K562 (cell line): ENCODE data around the gene EPHA10. TPM values are rescaled to one million over a fixed set of nuclear protein-coding genes. Genes with fewer than 3 reads are reported as not detected.

Experiments
- ATAC-seq: fragments of 200-7000 bp; cut with Tn5 transposase; 3 replicates; pipeline ENCODE4 v1.9.1; 2020; ENCODE audit warnings: moderate library complexity
- BruUV-seq: library from RNA; stranded (reverse); fragments of 400-500 nt; replicated peaks from 2 replicates; lab custom pipeline; 2021; lab: Mats Ljungman, UMichigan
- CTCF ChIA-PET: fragments of 300-600 bp; formaldehyde crosslinking; extraction: SDS; loops from one replicate; lab custom pipeline; 2021; ENCODE audit warnings: low intra/inter-chr PET ratio; lab: Yijun Ruan, JAX
- POLR2A ChIA-PET: fragments of 300-600, 350-650 bp; sonication (Branson Sonifier 250); formaldehyde crosslinking; extraction: SDS; loops from one replicate; lab custom pipeline; 2021; ENCODE audit warnings: antibody characterized with exemption, inconsistent platforms; lab: Yijun Ruan, JAX
- DNase-seq, 4 experiments: peaks; one replicate each; pipeline versions ENCODE4 v3.0.0 to v3.0.0-alpha.2; 2011 to 2018; ENCODE audit warnings: low spot score in 3 of 4, mixed read lengths in 3 of 4; ENCODE audit errors: extremely low read depth in 1 of 4
- FAIRE-seq: peaks from 2 replicates; lab custom pipeline; 2011; peaks lifted over from hg19 to GRCh38; lab: Jason Lieb, UNC
- H2AFZ ChIP-seq: 2 replicates; pipeline ENCODE4 v1.6.0; 2011; ENCODE audit warnings: low read depth, low read length, control low read depth, inconsistent platforms
- H3K27ac ChIP-seq: fragments of 200-600 bp; 3 replicates; pipeline ENCODE4 v1.8.0; 2011; ENCODE audit warnings: low read depth, mild to moderate bottlenecking, control low read depth, inconsistent platforms, low read length, moderate library complexity, mixed read lengths; ENCODE audit errors: extremely low read depth
- H3K27me3 ChIP-seq, 2 experiments: fragments of 300-600 bp in 1 of 2; 2 replicates in 1 of 2; 3 replicates in 1 of 2; pipeline versions ENCODE4 v1.6.0 to v1.8.0; 2011; ENCODE audit warnings: inconsistent platforms in 2 of 2, low read length in 2 of 2, mild to moderate bottlenecking in 1 of 2, mixed read lengths in 1 of 2, moderate library complexity in 1 of 2; ENCODE audit not compliant: control insufficient read depth in 2 of 2, insufficient read depth in 2 of 2
- H3K36me3 ChIP-seq: fragments of 300-600 bp; 3 replicates; pipeline ENCODE4 v1.8.0; 2011; ENCODE audit warnings: mild to moderate bottlenecking, low read length, inconsistent platforms; ENCODE audit not compliant: control insufficient read depth, insufficient read depth
- H3K4me1 ChIP-seq, 2 experiments: fragments of 200-600 bp in 1 of 2; replicated peaks in 1 of 2; 2 replicates in 1 of 2; 3 replicates in 1 of 2; pipeline versions ENCODE4 v1.5.1 to v1.8.0; 2011; ENCODE audit warnings: inconsistent platforms in 2 of 2, low read length in 2 of 2, mild to moderate bottlenecking in 1 of 2, mixed read lengths in 1 of 2, moderate library complexity in 1 of 2; ENCODE audit not compliant: control insufficient read depth in 2 of 2, insufficient read depth in 2 of 2
- H3K4me2 ChIP-seq: 2 replicates; pipeline ENCODE4 v1.6.1; 2011; ENCODE audit warnings: low read length, control low read depth, inconsistent platforms, mixed read lengths; ENCODE audit not compliant: insufficient read depth
- H3K4me3 ChIP-seq: fragments of 200-600 bp; sonication (generic), shearing (Covaris generic); 2 replicates; pipeline ENCODE4 v1.5.1; 2016; ENCODE audit warnings: control low read depth, inconsistent platforms
- H3K79me2 ChIP-seq: fragments of 200-600 bp; 3 replicates; pipeline ENCODE4 v1.8.0; 2011; ENCODE audit warnings: low read length, inconsistent platforms; ENCODE audit not compliant: control insufficient read depth, insufficient read depth
- H3K9ac ChIP-seq, 2 experiments: 2 replicates each; pipeline versions ENCODE4 v1.6.0 to v1.6.1; 2011; ENCODE audit warnings: low read depth in 2 of 2, low read length in 2 of 2, control low read depth in 1 of 2, inconsistent platforms in 1 of 2, mild to moderate bottlenecking in 1 of 2, mixed read lengths in 1 of 2; ENCODE audit not compliant: insufficient read depth in 1 of 2
- H3K9me1 ChIP-seq: one replicate; pipeline ENCODE4 v1.6.0; 2011; ENCODE audit warnings: inconsistent platforms, mild to moderate bottlenecking, low read length, moderate library complexity; ENCODE audit not compliant: control insufficient read depth, insufficient read depth
- H3K9me3 ChIP-seq: replicated peaks from 2 replicates; pipeline ENCODE4 v1.5.1; 2011; ENCODE audit warnings: low read depth, low read length, inconsistent platforms; ENCODE audit not compliant: control insufficient read depth, insufficient read depth
- H4K20me1 ChIP-seq: replicated peaks from 2 replicates; pipeline ENCODE4 v1.6.1; 2011; ENCODE audit warnings: low read length, inconsistent platforms, mixed read lengths; ENCODE audit not compliant: control insufficient read depth, insufficient read depth
- CREM ChIP-seq: IDR thresholded peaks from 2 replicates; pipeline ENCODE4 v1.6.1; 2014; ENCODE audit warnings: antibody characterized with exemption, low read depth
- CTCFL ChIP-seq: IDR thresholded peaks from 2 replicates; pipeline ENCODE4 v1.6.1; 2011; ENCODE audit warnings: borderline replicate concordance, low read depth, mild to moderate bottlenecking, moderate library complexity, low read length; ENCODE audit not compliant: insufficient read depth, poor library complexity, severe bottlenecking
- HDAC1 ChIP-seq, 2 experiments: fragments of 450-650 bp; IDR thresholded peaks; 2 replicates each; pipeline ENCODE4 v1.6.1; 2016 to 2017; ENCODE audit warnings: inconsistent platforms in 1 of 2, mild to moderate bottlenecking in 1 of 2, moderate library complexity in 1 of 2
- HNRNPL ChIP-seq: fragments of 200-400 bp; formaldehyde crosslinking; IDR thresholded peaks from 2 replicates; pipeline ENCODE4 v1.6.1; 2017; ENCODE audit warnings: low read depth, mild to moderate bottlenecking, low read length
- whole genome bisulfite sequencing: fragments of 100-300 bp; shearing (Covaris generic); methylation state at CpG from one replicate; pipeline ENCODE4 v1.1.6; 2016; ENCODE audit warnings: low coverage, mixed read lengths; ENCODE audit not compliant: insufficient coverage; ENCODE audit errors: missing lambda C conversion rate; 5-methylcytosine and 5-hydroxymethylcytosine counted together
- in situ Hi-C: fragments of 300-500 bp; cut with MboI; formaldehyde crosslinking; loops from 4 replicates; pipeline ENCODE4 v1.15.0; 2018; ENCODE audit warnings: inconsistent platforms, mixed read lengths
- intact Hi-C: fragments of 100-400 bp; cut with micrococcal nuclease; formaldehyde crosslinking; loops from 2 replicates; pipeline ENCODE4 v1.14.2; 2022
- polyA plus RNA-seq, 8 experiments: library from polyadenylated mRNA; depleted of rRNA in 4 of 8; stranded (reverse) in 5 of 8; unstranded in 3 of 8; fragments of >200 nt; fragmentation: Nextera tagmentation in 2 of 8; fragmentation: Illumina TruSeq in 1 of 8; extraction: Ambion mirVana in 2 of 8; extraction: Trizol in 1 of 8; gene quantifications; 2 replicates each; pipeline versions ENCODE4 v1.2.1 to v1.2.3, GENCODE V29; 2011 to 2014; ENCODE audit warnings: inconsistent platforms in 1 of 8, missing spikeins in 1 of 8
- total RNA-seq, 7 experiments: library from RNA; depleted of rRNA in 6 of 7; stranded (reverse); fragments of >200 nt in 6 of 7; fragmentation: Illumina TruSeq in 2 of 7; extraction: Trizol in 2 of 7; gene quantifications; 2 replicates each; pipeline versions ENCODE4 v1.2.1 to v1.2.3, GENCODE V29; 2011 to 2021; ENCODE audit warnings: low replicate concordance in 1 of 7

The EPHA10 gene
- total and polyA plus RNA-seq, 9 of the 15 experiments (the other 6 are each of a cell fraction or from before 2014, with no cell fraction given) = 0.03 TPM; not detected in 8

DNA sequence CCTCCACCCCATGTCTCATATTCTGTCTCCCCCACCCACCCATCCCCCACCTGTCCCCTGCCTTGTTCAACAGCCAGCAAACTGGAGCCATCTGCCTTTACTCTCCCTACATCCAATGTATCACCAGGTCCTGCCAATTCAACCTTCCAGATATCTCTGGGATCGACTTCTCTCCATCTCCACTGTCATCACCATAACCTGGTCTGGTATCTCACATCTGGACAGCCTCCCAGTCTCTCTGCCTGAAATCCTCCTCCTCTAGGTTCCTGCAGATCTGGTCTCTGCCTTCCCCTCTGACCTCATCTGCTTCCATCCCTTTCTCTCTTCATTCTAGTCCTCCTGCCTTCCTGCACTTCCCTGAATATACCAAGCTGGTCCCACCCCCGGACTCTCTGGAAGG is 94.8 kb downstream of the EPHA10 start:
- WGBS = 0% methylated on average over 2 of the region's 2 CpGs
- Histone ChIP-seq H3K27me3 (peaks cover 56 to 67% of the 10 kb centered on the region in 2 experiments), H3K36me3 (no peaks in the 10 kb centered on the region), H3K4me3 (no peak overlapping the region), H3K9ac (no peak overlapping the region), H3K4me2 (no peak overlapping the region), H4K20me1 (peaks cover 3% of the 10 kb centered on the region; the same call in 1 of the 2 replicates), H3K9me1 (no peaks in the 10 kb centered on the region), H3K4me1 (no peaks in the 10 kb centered on the region; a peak in 1 of 5 replicates), H3K9me3 (no peaks in the 10 kb centered on the region), H3K79me2 (no peaks in the 10 kb centered on the region), H2AFZ (no peak overlapping the region), H3K27ac (no peak overlapping the region)
- BruUV-seq = no TSS peak
- ChIA-PET POLR2A (no interaction called here), CTCF (no interaction called here)
- no peak for ATAC-seq
- in situ Hi-C loops (no loop called here), intact Hi-C loops (no loop called here)
- no peak for FAIRE-seq
- no peak for DNase-seq
- TF ChIP-seq HNRNPL = no peak
- TF ChIP-seq HDAC1 (IDR thresholded peaks at IDR 0.05) = no peak
- no peak for TF ChIP-seq CREM
- TF ChIP-seq CTCFL = no peak
